Inflammatory macrophage treated with lipopolysaccharide for 4 hours (primary cell): ENCODE results near the gene ANKH.
"Not testable (repeated sequence)": the region's sequence is repeated elsewhere in the genome, so short reads cannot be mapped to it uniquely, and the experiment has no call there.

ENCODE experiments used
- DNase-seq: peaks from one replicate; pipeline ENCODE4 v3.0.0-alpha.2; 2020

ANKH gene

DNA sequence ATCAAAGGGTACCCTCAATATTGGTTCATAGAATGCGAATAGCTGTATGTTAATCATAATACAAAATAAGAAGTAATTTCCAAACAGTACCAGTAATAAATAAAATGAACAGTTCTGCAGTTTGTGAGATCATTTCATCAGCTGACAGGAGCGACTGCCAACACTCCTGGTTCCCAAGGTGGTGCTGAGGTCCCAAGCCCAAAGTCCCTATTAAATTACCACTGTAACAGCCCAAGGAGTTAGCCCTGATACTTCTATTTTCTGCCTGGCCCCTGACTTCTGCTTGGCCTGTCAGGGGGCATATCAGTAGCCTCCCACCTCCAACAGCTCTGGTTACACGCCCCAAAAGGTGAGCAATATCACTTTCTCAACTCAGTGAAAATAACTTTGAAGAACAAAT lies 47.1 kb downstream of the ANKH start:
- no peak for DNase-seq

DNA sequence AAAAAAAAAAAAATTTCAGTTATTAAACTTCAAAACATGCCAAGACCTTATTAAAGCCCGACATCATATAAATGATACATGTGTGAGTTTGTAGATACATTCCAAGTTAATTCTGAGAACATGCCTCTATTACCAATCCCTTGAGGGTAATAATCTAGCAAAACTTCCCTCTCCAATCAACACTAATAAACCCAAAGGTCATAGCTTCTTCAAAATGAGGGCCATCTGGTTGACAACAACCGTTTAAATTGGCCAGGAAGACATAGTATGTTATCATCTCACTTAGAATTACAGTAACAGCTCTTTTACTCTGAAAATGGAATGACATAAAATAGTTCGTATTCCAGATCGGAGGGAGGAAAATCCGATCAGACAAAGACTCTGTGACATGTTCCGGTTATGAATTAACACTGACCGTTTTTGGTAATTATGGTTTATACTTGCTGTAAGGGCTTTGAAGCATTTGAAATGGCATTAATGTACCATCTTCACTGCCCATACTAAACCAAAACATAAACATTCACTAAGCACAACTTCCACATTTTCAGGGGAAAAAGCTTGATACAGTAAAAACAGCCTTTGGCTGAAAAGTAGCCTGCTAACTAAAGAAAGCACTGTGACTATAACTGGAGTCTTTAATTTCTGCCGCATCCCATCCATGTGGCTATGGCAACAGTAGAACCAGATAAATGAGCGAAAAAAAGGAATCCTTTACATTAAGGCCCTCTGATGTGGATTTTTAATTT lies 50.3 kb downstream of the ANKH start:
- no peak for DNase-seq

GRCh38 chr5:14818931-14819790 lies 52.4 kb downstream of the ANKH start:
- no peak for DNase-seq

- not testable (repeated sequence) for DNase-seq
These were observed 53.8 kb downstream of the ANKH start for GRCh38 chr5:14817762-14818136.

DNA sequence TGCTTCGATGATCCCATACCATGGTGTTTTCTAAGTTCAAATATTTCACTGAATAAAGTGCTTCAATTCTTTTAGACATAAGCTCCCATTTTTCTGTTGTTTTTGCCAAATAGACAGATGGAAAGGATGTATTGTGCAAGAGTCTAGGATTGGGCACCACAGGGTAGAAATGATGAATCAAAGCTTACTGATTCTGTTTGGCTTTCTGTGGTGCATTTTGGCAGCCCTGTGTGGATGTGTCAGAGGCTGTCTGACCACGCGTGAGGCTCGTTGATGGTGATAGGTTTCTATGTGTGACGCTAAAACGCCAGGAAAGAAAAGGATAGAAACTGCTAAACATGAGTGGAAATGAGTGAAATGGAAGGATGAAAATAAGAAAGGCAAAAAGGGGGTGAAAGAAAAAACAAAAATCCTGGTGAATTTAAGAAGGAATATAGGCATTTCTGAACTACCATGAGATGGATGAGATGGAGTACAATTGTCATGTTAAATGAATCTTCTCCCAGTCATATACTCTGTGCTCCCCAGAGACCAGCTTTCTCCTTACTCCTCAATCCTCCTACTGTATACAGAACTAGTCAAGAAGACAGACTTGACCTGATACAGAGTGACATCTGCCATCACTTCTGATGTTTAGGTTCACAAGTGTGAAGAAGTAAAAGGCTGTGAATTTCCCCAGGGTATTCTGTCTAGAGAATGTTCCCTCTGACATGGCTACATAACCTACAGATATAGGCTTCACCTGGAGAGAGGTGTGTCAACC lies 54.4 kb downstream of the ANKH start:
- no peak for DNase-seq

DNA sequence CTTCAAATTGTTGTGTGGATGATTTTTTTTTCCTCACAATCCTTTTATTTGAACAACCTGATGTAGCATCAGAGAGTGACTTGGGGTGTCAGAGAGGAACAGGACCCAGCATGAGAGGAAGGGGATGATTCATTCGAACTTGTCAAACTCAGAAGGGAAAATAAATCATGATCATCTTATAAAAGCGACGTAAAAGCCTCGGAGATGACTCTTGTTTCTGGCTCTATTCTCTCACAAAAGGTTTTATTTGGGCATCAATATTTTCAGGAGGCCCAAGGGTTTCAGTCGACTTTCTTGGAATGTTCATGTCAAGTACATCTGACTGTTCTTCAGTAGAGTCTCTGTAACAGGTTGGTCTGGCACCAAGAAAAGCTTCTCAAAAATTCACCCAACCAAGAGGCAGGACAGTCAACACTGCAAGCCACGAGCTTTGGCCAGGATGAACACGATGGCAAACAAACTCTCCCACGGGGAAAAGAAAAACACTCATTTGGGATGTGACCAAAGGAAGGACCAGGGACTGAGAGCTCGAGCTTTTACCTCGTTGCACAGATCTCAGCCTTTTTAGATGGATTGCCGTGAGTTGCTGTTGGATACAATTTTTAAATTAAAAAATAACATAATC lies 55.1 kb downstream of the ANKH start:
- no peak for DNase-seq

DNA sequence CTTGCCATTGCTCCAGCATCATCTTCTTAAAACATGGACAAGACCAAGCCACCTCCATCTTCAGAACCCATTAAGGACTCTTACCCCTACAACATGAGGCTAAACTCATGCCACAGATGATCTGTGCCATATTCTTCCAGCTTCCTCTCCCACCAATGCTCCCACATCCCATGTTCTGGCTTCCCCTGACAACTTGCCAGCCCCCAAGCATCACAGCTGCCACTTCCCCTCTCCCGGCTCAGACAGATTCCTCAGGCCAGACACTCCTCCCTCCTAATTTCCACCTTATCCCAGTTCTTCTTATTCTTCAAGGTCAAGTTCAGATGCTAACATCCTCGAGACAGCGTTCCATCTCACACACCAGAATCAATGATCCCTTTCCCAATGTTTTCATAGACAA lies 57.8 kb downstream of the ANKH start:
- no peak for DNase-seq

DNA sequence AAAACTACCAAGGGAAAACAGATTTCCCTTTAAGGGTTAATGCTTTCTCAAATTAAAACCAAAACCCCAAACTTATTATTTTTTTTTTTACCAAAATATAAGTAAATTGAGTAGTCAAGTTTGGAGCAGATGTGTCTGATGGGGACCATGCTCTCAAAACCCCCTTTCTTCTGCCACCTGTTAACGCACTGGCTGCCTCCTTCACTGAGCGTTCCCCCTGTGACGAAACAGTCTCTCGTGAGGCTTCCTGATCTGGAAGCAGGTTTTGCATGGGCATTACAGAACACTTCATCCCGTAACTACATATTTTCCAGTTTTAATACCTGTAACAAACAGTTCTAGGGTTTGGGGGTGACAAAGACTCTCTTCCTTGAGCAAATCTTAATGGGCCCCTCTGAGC lies 59.4 kb downstream of the ANKH start:
- DNase-seq, result no peak

DNA sequence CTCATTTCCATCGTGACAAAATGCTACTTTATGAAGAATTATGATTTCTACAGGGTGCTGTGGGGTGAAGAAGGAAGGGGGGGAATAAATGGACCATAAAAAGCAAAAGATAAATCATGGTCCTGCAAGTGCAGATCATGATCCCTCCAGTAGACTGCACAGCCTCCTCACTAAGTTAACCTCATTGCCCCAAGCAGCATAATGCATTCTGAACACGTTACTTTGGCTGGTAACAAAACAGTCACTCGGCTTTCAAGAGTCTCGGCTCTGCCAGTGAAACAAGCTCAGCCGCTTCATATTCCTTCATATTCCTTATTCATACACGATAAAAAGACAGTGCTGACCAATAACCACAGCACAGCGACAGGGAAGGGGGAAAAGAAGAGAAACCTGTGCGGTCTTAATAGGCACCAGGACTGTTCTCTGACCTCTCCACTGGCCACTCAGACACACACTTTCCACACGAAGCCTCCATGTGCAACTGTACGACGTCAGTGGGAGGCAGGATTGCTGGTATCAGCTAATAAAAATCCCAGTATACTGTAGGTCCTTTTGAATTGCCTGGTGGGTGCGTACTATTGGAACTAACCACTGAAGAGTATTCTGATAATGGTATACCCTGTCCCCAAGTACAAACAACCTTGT lies 60.5 kb downstream of the ANKH start:
- no peak for DNase-seq

DNA sequence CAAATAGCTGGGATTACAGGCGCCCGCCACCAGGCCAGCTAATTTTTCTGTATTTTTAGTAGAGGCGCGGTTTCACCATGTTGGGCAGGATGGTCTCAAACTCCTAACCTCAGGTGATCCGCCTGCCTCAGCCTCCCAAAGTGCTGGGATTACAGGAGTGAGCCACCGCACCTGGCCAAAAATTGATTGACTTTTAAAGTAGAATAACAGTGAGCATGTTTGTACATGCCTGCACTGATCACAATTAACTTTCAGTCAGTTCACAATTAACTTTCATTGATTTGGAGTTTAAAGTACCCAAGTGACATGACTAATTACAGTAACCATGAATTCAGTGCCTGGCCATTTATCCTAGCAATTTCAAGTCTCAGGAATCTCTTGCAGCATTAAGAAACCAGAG lies 61.3 kb downstream of the ANKH start:
- DNase-seq, result no peak

DNA sequence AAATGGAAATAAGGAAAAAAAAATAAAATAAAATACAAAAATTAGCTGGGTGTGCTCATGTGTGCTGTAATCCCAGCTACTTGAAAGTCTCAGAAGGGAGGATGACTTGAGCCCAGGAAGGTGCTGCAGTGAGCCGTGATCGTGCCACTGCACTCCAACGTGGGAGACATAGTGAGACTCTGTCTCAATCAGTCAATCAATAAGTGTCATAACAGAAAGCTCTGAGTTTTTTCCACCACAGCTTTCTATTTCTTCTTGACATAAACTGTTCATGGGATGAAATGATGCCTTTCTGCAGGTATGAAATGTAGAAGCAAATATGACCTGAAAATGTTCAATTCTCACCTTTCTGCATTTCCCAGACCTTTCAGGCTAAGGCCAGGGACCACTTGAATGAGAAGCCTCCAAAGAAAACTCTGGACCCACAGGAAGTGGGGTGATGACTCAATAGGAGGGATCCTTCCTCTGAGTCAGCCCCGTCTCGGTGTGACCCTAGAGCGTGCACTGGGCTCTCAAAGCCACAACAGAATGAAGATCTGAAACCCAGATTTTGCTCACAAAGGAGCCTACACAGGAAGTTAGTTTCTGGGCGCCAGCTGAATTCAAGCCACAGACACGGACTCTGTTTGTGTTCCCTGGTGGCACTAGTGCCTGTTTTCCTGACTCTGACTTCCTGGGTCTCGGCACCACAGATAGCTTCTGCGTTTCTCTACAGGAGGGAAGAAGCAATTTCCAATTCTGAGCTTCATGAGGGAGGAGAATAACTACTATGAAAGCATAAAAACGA lies 62.0 kb downstream of the ANKH start:
- DNase-seq, result peak; percentile 92

GRCh38 chr5:14807471-14807870 lies 64.1 kb downstream of the ANKH start:
- no peak for DNase-seq

DNA sequence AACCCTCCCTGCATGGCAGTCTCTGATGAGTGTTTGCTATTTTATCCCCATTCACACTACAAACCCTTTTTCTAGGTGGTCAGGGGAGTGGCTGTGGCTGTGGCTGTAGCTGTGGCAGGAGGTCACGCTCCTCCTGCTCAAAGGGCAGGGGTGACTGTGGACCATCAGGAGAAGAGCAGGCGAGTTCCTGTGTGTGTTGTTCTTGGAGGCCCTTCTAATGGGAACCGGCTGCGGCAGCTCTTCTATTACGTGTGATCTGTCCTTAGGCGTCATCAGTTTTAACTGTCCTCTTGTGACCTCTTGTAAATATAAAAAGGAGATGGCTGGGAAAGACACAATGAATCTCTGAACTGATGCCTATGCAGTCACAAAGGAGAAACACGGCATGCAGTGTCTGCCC lies 65.1 kb downstream of the ANKH start:
- DNase-seq, result no peak

DNA sequence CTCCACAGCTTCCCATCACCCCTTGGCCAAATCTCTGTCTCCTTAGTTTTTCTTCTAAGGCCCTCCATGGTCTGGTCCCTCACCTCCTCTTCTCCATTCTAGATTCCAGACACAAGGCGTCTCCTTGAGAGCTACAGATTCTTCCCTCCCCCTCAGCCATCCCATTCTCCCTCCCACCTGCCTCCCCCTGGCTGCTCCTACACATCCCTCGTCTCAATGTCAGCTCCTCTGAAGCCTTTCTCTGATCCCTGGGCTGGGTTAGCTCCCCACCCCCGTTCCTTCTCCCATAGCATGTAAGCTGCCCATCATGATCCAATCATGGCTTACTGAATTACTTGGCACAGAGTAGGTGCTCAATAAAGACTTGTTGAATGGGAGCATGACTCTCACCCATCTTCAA lies 69.0 kb downstream of the ANKH start:
- DNase-seq, result no peak

DNA sequence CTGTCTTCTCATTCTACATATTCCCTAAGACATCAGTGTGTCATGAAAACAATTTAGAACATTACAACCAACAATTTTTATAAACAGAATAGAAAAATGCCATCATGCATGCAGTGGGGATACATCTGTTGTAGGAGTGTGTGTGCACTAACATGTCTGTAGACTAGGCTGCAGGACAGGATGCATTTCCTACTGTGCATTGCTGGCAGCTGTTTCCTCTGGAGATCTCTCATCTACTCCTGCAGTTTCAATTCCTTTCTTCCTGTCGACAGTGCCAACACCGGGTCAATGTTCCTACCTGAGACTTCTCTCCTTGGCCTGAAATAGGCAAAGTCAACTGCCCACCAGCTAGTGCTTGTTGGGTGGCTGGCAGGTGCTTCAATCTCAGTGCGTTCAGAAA lies 69.8 kb downstream of the ANKH start:
- no peak for DNase-seq

- DNase-seq, result not testable (repeated sequence)
These were observed 74.2 kb downstream of the ANKH start for GRCh38 chr5:14797385-14797784.

DNA sequence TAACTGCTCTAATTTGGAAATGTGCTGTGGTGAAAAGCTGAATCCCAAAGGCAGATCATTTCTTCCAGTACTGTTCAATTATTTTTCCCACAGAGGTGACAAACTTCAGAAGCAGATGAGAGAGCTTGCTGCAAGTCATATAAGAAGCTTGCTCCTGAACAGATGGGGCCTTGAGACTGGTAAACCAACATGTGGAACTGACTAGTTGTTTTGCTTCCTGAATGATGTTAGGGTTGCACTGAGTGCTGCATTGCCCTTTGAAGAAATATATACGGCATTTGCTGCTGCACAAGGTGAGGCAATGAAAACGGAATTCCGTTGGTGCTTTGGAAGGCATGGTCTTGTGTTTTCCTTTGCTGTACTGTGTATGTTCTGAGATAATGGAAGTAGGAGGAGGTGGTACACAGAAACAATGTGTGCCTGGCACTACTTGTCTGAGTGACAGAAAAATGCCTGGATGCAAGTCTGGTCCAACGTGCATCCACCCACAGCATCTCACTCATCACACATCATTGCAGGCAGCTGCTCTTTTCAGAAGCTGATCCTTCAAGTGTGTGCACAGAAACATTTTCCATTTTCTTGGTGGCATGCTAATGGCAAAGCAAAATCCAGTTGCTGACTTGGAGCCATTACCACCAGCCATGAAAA lies 76.9 kb downstream of the ANKH start:
- no peak for DNase-seq

- DNase-seq, result no peak
These were observed 77.7 kb downstream of the ANKH start for GRCh38 chr5:14793851-14794250.

- DNase-seq, result no peak
These were observed 80.7 kb downstream of the ANKH start for GRCh38 chr5:14790911-14791310.

- no peak for DNase-seq
These were observed 81.4 kb downstream of the ANKH start for GRCh38 chr5:14790220-14790619.
